Measurements from ENCODE around the gene GLT6D1. TPM values are rescaled to one million over a fixed set of nuclear protein-coding genes. Genes with fewer than 3 reads are reported as not detected.

Gene GLT6D1
- total and polyA plus RNA-seq, 2 of the 8 experiments (the other 6 are each of a cell fraction or from before 2014, with no cell fraction given) = 1.3 to 2.1 TPM

DNA sequence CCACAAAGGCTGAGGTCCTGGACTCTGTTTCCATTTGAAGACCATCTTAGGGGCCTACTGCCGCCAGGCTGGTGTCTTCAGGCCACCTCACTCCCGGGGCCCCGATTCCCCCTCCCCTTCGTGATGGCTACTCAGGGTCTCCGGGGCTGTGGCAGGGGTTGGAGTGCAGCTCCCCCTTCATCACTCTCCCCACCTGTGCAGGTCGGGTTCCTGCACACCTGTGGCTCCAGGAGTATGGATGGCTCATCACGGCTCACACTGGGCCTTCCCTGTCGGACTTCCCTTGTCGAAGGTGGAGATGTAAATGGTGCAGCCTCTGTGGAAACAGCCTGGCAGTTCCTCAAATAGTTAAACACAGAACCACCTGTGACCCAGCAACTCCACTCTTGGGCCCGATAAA is 35.6 kb upstream of the GLT6D1 start:
- H3K14ac ChIP-seq (ENCODE audit: insufficient read length) = no peak overlapping the region
- H3K4me3 ChIP-seq (ENCODE audit: extremely low read depth in 1 of 4, insufficient read depth in 2 of 4, low read depth in 3 of 4, low read length in 4 of 4) = no peak overlapping the region
- no peak overlapping the region for H3K18ac ChIP-seq (ENCODE audit: extremely low read depth, low read length)
- no peak overlapping the region for H2BK15ac ChIP-seq (ENCODE audit: low read length)
- no peak overlapping the region for H3K23ac ChIP-seq (ENCODE audit: insufficient read length)
- no peak overlapping the region for H2AFZ ChIP-seq (ENCODE audit: low read length)
- ChIA-PET POLR2A (ENCODE audit: partially characterized antibody) (interaction anchor here (1.6 kb wide), 1 partner anchor 26 kb away, joined by 3 read pairs; no protein-coding TSS in a partner anchor), CTCF (ENCODE audit: partially characterized antibody) (no interaction called here)
- 93% methylated on average over 10 of the region's 10 CpGs; no CpG with 5 or more reads in 1 of the 2 experiments for WGBS, 2 experiments (ENCODE audit: extremely low coverage in 1 of 2, insufficient coverage in 1 of 2, insufficient read length in 1 of 2, insufficient replicate concordance in 2 of 2, low coverage in 1 of 2, low lambda C conversion rate in 2 of 2, missing lambda C conversion rate in 1 of 2)
- H2AK5ac ChIP-seq (ENCODE audit: low read depth, low read length) = no peak overlapping the region
- no peak for FAIRE-seq
- no peaks in the 10 kb centered on the region for H4K20me1 ChIP-seq (replicated peaks in 1 of 2; ENCODE audit: control insufficient read depth in 1 of 2, insufficient read depth in 2 of 2, low read length in 2 of 2)
- no peak overlapping the region for H3K4me2 ChIP-seq (ENCODE audit: insufficient read depth in 1 of 2, low read depth in 2 of 2, low read length in 2 of 2)
- H4K8ac ChIP-seq (ENCODE audit: extremely low read depth, insufficient read depth, low read length) = no peak overlapping the region
- peak overlapping the region; percentile 50; the same call in 1 of the 2 replicates for H2BK12ac ChIP-seq (ENCODE audit: low read depth, low read length)
- peaks cover 0 to 4% of the 10 kb centered on the region in 2 experiments; a peak in 1 of 4 replicates for H3K9me3 ChIP-seq (ENCODE audit: insufficient read depth in 2 of 2, low read depth in 1 of 2, low read length in 1 of 2)
- no peak overlapping the region for H2BK20ac ChIP-seq (ENCODE audit: low read length)
- no peaks in the 10 kb centered on the region for H3K27me3 ChIP-seq (replicated peaks in 1 of 4; ENCODE audit: control insufficient read depth in 3 of 4, extremely low read depth in 1 of 4, insufficient read depth in 3 of 4, low read length in 3 of 4)
- no peak overlapping the region for H4K5ac ChIP-seq (ENCODE audit: insufficient read length, low read depth, low read length)
- no peak overlapping the region for H3K56ac ChIP-seq (replicated peaks; ENCODE audit: insufficient read length, low read depth, low read length)
- no peak overlapping the region for H3K4ac ChIP-seq (replicated peaks; ENCODE audit: insufficient read length, low read depth, low read length)
- H3K27ac ChIP-seq (ENCODE audit: low read depth, low read length) = no peak overlapping the region
- no peaks in the 10 kb centered on the region for H3K79me2 ChIP-seq (ENCODE audit: control insufficient read depth in 1 of 2, insufficient read depth in 2 of 2, low read length in 2 of 2)
- no peaks in the 10 kb centered on the region for H3K36me3 ChIP-seq (ENCODE audit: control insufficient read depth in 2 of 4, insufficient read depth in 4 of 4, low read length in 3 of 4)
- DNase-seq (ENCODE audit: low read depth in 1 of 2, low spot score in 2 of 2) = no peak
- H4K91ac ChIP-seq (replicated peaks; ENCODE audit: insufficient read length, low read length) = no peak overlapping the region
- no peaks in the 10 kb centered on the region for H3K79me1 ChIP-seq (ENCODE audit: low read depth, low read length)
- no peak overlapping the region for H2BK120ac ChIP-seq (replicated peaks; ENCODE audit: low read depth, low read length)
- H3K9ac ChIP-seq (replicated peaks in 1 of 4; ENCODE audit: extremely low read depth in 1 of 4, low read depth in 3 of 4, low read length in 3 of 4) = no peak overlapping the region
- no peaks in the 10 kb centered on the region for H3K23me2 ChIP-seq (ENCODE audit: low read depth, low read length)
- H3K4me1 ChIP-seq (replicated peaks in 1 of 4; ENCODE audit: control insufficient read depth in 3 of 4, insufficient read depth in 4 of 4, low read length in 3 of 4) = peaks cover 0 to 7% (median 2%) of the 10 kb centered on the region in 4 experiments; a peak in 3 of 7 replicates
- no peak overlapping the region for H2BK5ac ChIP-seq (ENCODE audit: low read depth, low read length)
- TF ChIP-seq BRCA1 (IDR thresholded peaks at IDR 0.05; ENCODE audit: low read depth, low read length) = no peak
- TF ChIP-seq RNF2 (IDR thresholded peaks at IDR 0.05; ENCODE audit: borderline replicate concordance, low read depth, low read length, missing control alignments, poor library complexity, severe bottlenecking) = no peak
- TF ChIP-seq JUND (IDR thresholded peaks at IDR 0.05; ENCODE audit: low read length) = no peak
- no peak for TF ChIP-seq MAFK (IDR thresholded peaks at IDR 0.05; ENCODE audit: low read depth, low read length)
- TF ChIP-seq BACH1 (IDR thresholded peaks at IDR 0.05; ENCODE audit: low read length) = no peak
- no peak for TF ChIP-seq YY1 (IDR thresholded peaks at IDR 0.05; ENCODE audit: low read depth, low read length)
- no peak for TF ChIP-seq RXRA (IDR thresholded peaks at IDR 0.05; ENCODE audit: insufficient read depth, low read depth, low read length)
- no peak for TF ChIP-seq SIX5 (IDR thresholded peaks at IDR 0.05; ENCODE audit: low read depth, low read length)
- TF ChIP-seq POLR2A (IDR thresholded peaks at IDR 0.05; ENCODE audit: control extremely low read depth in 1 of 2, low read depth in 2 of 2, low read length in 2 of 2) = no peak
- no peak for TF ChIP-seq CEBPB (IDR thresholded peaks at IDR 0.05; ENCODE audit: low read depth, low read length)
- TF ChIP-seq, protein P1, sequence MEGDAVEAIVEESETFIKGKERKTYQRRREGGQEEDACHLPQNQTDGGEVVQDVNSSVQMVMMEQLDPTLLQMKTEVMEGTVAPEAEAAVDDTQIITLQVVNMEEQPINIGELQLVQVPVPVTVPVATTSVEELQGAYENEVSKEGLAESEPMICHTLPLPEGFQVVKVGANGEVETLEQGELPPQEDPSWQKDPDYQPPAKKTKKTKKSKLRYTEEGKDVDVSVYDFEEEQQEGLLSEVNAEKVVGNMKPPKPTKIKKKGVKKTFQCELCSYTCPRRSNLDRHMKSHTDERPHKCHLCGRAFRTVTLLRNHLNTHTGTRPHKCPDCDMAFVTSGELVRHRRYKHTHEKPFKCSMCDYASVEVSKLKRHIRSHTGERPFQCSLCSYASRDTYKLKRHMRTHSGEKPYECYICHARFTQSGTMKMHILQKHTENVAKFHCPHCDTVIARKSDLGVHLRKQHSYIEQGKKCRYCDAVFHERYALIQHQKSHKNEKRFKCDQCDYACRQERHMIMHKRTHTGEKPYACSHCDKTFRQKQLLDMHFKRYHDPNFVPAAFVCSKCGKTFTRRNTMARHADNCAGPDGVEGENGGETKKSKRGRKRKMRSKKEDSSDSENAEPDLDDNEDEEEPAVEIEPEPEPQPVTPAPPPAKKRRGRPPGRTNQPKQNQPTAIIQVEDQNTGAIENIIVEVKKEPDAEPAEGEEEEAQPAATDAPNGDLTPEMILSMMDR (IDR thresholded peaks at IDR 0.05; ENCODE audit: control extremely low read depth in 1 of 3, insufficient read depth in 1 of 3, low read depth in 1 of 3, low read length in 3 of 3) = no peak
- TF ChIP-seq HDAC6 (IDR thresholded peaks at IDR 0.05; ENCODE audit: low read depth, low read length) = no peak
- no peak for TF ChIP-seq TBP (IDR thresholded peaks at IDR 0.05; ENCODE audit: low read depth, low read length)

Measured in H1 (cell line).